A549 (cell line): Measurements from ENCODE around the gene ARMC10. TPM values are rescaled to one million over a fixed set of nuclear protein-coding genes. Genes with fewer than 3 reads are reported as not detected.

Source experiments
- ATAC-seq, 2 experiments: fragments of 200-7000 bp in 1 of 2; fragments of >200 bp in 1 of 2; cut with Nextera tagmentation in 1 of 2; cut with Tn5 transposase in 1 of 2; 3 replicates each; pipeline versions ENCODE4 v1.8.0 to v1.9.1; 2018 to 2020; ENCODE audit warnings: mild to moderate bottlenecking in 1 of 2, moderate library complexity in 1 of 2
- CTCF ChIA-PET: fragments of 300-600 bp; sonication (Branson Sonifier 250); formaldehyde crosslinking; extraction: SDS; loops from one replicate; lab custom pipeline; 2021; ENCODE audit warnings: antibody characterized with exemption, inconsistent platforms; lab: Yijun Ruan, JAX
- POLR2A ChIA-PET: fragments of 350-600 bp; formaldehyde crosslinking; extraction: SDS; loops from one replicate; lab custom pipeline; 2021; ENCODE audit warnings: antibody characterized with exemption, inconsistent platforms; lab: Yijun Ruan, JAX
- DNase-seq, 2 experiments: peaks; one replicate each; pipeline versions ENCODE4 v3.0.0 to v3.0.0-alpha.2; 2011 to 2016; ENCODE audit warnings: low read depth in 1 of 2, low spot score in 1 of 2
- FAIRE-seq: peaks from 2 replicates; lab custom pipeline; 2011; peaks lifted over from hg19 to GRCh38; lab: Jason Lieb, UNC
- H3K27ac ChIP-seq, 2 experiments: fragments of >200 bp; sonication (Bioruptor Twin); formaldehyde crosslinking; 3 replicates each; pipeline ENCODE4 v1.5.1; 2016 to 2017
- H3K4me1 ChIP-seq: fragments of >200 bp; sonication (Bioruptor Twin); formaldehyde crosslinking; 3 replicates; pipeline ENCODE4 v1.6.1; 2016
- H3K4me2 ChIP-seq: fragments of >200 bp; sonication (Bioruptor Twin); formaldehyde crosslinking; 3 replicates; pipeline ENCODE4 v1.6.1; 2016
- H3K4me3 ChIP-seq: fragments of >200 bp; sonication (Bioruptor Twin); formaldehyde crosslinking; 3 replicates; pipeline ENCODE4 v1.5.1; 2016
- H3K9me3 ChIP-seq: fragments of >200 bp; sonication (Bioruptor Twin); formaldehyde crosslinking; 3 replicates; pipeline ENCODE4 v1.6.1; 2016
- BCL3 ChIP-seq: fragments of >200 bp; sonication (Bioruptor Twin); formaldehyde crosslinking; IDR thresholded peaks from 3 replicates; pipeline ENCODE4 v1.6.1; 2016
- CBX2 ChIP-seq: fragments of 200-600 bp; sonication (generic); IDR thresholded peaks from 2 replicates; pipeline ENCODE4 v1.6.1; 2016; ENCODE audit warnings: low read depth, mild to moderate bottlenecking, borderline replicate concordance
- E2F6 ChIP-seq: IDR thresholded peaks from 2 replicates; pipeline ENCODE4 v1.6.1; 2012; ENCODE audit warnings: low read depth, borderline replicate concordance
- EHF ChIP-seq: fragments of 250-450 bp; sonication (Bioruptor Pico); IDR thresholded peaks from 2 replicates; pipeline ENCODE4 v1.5.0; 2020; ENCODE audit warnings: mild to moderate bottlenecking
- EHMT2 ChIP-seq: fragments of 200-600 bp; sonication (generic); IDR thresholded peaks from 2 replicates; pipeline ENCODE4 v1.6.1; 2016; ENCODE audit warnings: antibody characterized with exemption, low read depth, mild to moderate bottlenecking, moderate library complexity
- HOXB13 ChIP-seq: fragments of 250-450 bp; sonication (Bioruptor Pico); IDR thresholded peaks from 2 replicates; pipeline ENCODE4 v1.5.0; 2020; ENCODE audit warnings: low read depth, mild to moderate bottlenecking, moderate library complexity
- KDM5A ChIP-seq: fragments of 200-600 bp; sonication (generic); IDR thresholded peaks from 2 replicates; pipeline ENCODE4 v1.6.1; 2016; ENCODE audit warnings: antibody characterized with exemption, mild to moderate bottlenecking
- MAFK ChIP-seq: fragments of 450-650 bp; IDR thresholded peaks from 2 replicates; pipeline ENCODE4 v1.6.1; 2014; ENCODE audit not compliant: partially characterized antibody
- MAZ ChIP-seq: fragments of 150-350 bp; IDR thresholded peaks from 2 replicates; pipeline ENCODE4 v1.6.1; 2014; ENCODE audit warnings: antibody characterized with exemption, low read depth, low read length, borderline replicate concordance
- NFE2L2 ChIP-seq: fragments of 150-350 bp; conservative IDR thresholded peaks from 2 replicates; pipeline ENCODE4 v1.6.1; 2014; ENCODE audit warnings: low read length
- NR3C1 ChIP-seq: fragments of >200 bp; sonication (Bioruptor Twin); formaldehyde crosslinking; IDR thresholded peaks from 3 replicates; pipeline ENCODE4 v1.6.1; 2017
- PHF8 ChIP-seq: fragments of 200-600 bp; sonication (generic); IDR thresholded peaks from 2 replicates; pipeline ENCODE4 v1.6.1; 2016; ENCODE audit warnings: low read depth, mild to moderate bottlenecking, antibody characterized with exemption, moderate library complexity, borderline replicate concordance
- POLR2A ChIP-seq: IDR thresholded peaks from 2 replicates; pipeline ENCODE4 v1.6.1; 2012; ENCODE audit warnings: mild to moderate bottlenecking, low read length
- RAD21 ChIP-seq, 2 experiments: fragments of >200 bp in 1 of 2; sonication (Bioruptor Twin) in 1 of 2; formaldehyde crosslinking in 1 of 2; IDR thresholded peaks in 1 of 2; conservative IDR thresholded peaks in 1 of 2; 2 replicates in 1 of 2; 3 replicates in 1 of 2; pipeline ENCODE4 v1.6.1; 2012 to 2018; ENCODE audit warnings: inconsistent platforms in 1 of 2
- RCOR1 ChIP-seq: fragments of 150-350 bp; IDR thresholded peaks from 2 replicates; pipeline ENCODE4 v1.6.1; 2014; ENCODE audit warnings: antibody characterized with exemption, low read length, low read depth
- RFX5 ChIP-seq: fragments of 450-650 bp; IDR thresholded peaks from 2 replicates; pipeline ENCODE4 v1.7.1; 2014; ENCODE audit warnings: antibody characterized with exemption, mild to moderate bottlenecking, moderate library complexity
- SREBF2 ChIP-seq: fragments of 450-650 bp; IDR thresholded peaks from 2 replicates; pipeline ENCODE4 v1.6.1; 2014; ENCODE audit warnings: mild to moderate bottlenecking, moderate library complexity
- ZNF302 ChIP-seq: fragments of 250-450 bp; sonication (Bioruptor Pico); IDR thresholded peaks from 2 replicates; pipeline ENCODE4 v1.9.0; 2021; ENCODE audit warnings: inconsistent platforms, mild to moderate bottlenecking, moderate library complexity
- WGBS: methylation state at CpG from one replicate; pipeline ENCODE4 v1.1.6; 2017; ENCODE audit errors: missing lambda C conversion rate; 5-methylcytosine and 5-hydroxymethylcytosine counted together
- polyA plus RNA-seq, 4 experiments: library from polyadenylated mRNA; depleted of rRNA in 3 of 4; stranded (reverse); fragments of >200 nt; fragmentation: RNase III in 1 of 4; extraction: RNeasy Plus Mini Kit Qiagen cat#74134 plus additional on column Dnase treatment in 1 of 4; gene quantifications; 2 replicates in 3 of 4; 3 replicates in 1 of 4; pipeline ENCODE4 v1.2.3, GENCODE V29; 2011 to 2017
- TF ChIP-seq, protein P1 (sequence below): fragments of 250-450 bp; sonication (Bioruptor Pico); IDR thresholded peaks from 2 replicates; pipeline ENCODE4 v1.5.0; 2020; ENCODE audit warnings: low read depth, mild to moderate bottlenecking, moderate library complexity
- TF ChIP-seq, protein P2 (sequence below): fragments of 250-450 bp; sonication (Bioruptor Pico); IDR thresholded peaks from 2 replicates; pipeline ENCODE4 v1.5.0; 2021; ENCODE audit warnings: mild to moderate bottlenecking, moderate library complexity, borderline replicate concordance
- TF ChIP-seq, protein P3 (sequence below): fragments of >200 bp; sonication (Bioruptor Twin); formaldehyde crosslinking; IDR thresholded peaks from 2 replicates; pipeline ENCODE4 v1.6.1; 2016
- TF ChIP-seq, protein P4 (sequence below): IDR thresholded peaks from 2 replicates; pipeline ENCODE4 v1.6.1; 2012

Gene ARMC10
- polyA plus RNA-seq, 2 of the 4 experiments (the other 2 are of a cell fraction) = 36.6 to 63.2 TPM

DNA sequence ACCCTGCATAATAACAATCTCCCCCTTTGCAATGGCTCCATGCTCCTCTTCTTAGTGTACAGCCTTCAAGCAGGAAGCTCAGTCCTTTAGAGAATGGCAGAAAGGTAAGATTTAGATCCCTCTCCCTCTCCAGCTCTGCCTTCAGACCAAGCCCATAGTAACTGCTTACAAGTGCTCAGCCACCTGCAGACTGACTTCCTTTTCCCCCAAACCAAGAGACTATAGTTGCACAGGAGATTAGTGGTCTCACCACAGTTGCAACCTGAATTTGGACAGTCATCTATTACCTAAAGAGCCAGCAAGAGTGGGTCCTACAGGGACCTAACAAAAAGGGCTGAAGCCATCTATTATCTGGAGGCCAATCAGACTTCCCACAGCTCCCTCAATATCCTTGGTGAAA lies 16.8 kb upstream of the ARMC10 start:
- TF ChIP-seq, protein P1, sequence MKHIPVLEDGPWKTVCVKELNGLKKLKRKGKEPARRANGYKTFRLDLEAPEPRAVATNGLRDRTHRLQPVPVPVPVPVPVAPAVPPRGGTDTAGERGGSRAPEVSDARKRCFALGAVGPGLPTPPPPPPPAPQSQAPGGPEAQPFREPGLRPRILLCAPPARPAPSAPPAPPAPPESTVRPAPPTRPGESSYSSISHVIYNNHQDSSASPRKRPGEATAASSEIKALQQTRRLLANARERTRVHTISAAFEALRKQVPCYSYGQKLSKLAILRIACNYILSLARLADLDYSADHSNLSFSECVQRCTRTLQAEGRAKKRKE (CRISPR knock-in tag) = no peak
- TF ChIP-seq NFE2L2 = no peak
- no peak for TF ChIP-seq CBX2
- no peak for TF ChIP-seq RCOR1
- TF ChIP-seq POLR2A = no peak
- no peak for TF ChIP-seq KDM5A
- no peak for TF ChIP-seq PHF8
- TF ChIP-seq ZNF302 (CRISPR knock-in tag) = no peak
- TF ChIP-seq SREBF2 = no peak
- TF ChIP-seq E2F6 = no peak
- no peak for ATAC-seq
- no peak for DNase-seq
- POLR2A ChIA-PET = no interaction called here
- Histone ChIP-seq H3K4me3 (no peak overlapping the region), H3K9me3 (no peaks in the 10 kb centered on the region), H3K27ac (no peak overlapping the region), H3K4me1 (no peaks in the 10 kb centered on the region), H3K4me2 (no peak overlapping the region)
- FAIRE-seq = no peak
- CTCF ChIA-PET = interaction anchor here (0.6 kb wide), 1 partner anchor 8 kb away, joined by 3 read pairs; no protein-coding TSS in a partner anchor

GRCh38 chr7:103059471-103059870 lies 15.5 kb upstream of the ARMC10 start:
- ATAC-seq (no peak), DNase-seq (no peak), FAIRE-seq (no peak)
- 67% methylated on average over 2 of the region's 2 CpGs for WGBS
- no peak for TF ChIP-seq EHMT2
- TF ChIP-seq, protein P2, sequence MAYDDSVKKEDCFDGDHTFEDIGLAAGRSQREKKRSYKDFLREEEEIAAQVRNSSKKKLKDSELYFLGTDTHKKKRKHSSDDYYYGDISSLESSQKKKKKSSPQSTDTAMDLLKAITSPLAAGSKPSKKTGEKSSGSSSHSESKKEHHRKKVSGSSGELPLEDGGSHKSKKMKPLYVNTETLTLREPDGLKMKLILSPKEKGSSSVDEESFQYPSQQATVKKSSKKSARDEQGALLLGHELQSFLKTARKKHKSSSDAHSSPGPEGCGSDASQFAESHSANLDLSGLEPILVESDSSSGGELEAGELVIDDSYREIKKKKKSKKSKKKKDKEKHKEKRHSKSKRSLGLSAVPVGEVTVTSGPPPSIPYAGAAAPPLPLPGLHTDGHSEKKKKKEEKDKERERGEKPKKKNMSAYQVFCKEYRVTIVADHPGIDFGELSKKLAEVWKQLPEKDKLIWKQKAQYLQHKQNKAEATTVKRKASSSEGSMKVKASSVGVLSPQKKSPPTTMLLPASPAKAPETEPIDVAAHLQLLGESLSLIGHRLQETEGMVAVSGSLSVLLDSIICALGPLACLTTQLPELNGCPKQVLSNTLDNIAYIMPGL (CRISPR knock-in tag) = no peak
- TF ChIP-seq BCL3 = no peak
- TF ChIP-seq RAD21 (conservative IDR thresholded peaks at IDR 0.05 in 1 of 2, IDR thresholded peaks at IDR 0.05 in 1 of 2) = no peak
- no peak for TF ChIP-seq EHF (CRISPR knock-in tag)
- TF ChIP-seq HOXB13 (CRISPR knock-in tag) = no peak
- TF ChIP-seq MAZ = no peak
- TF ChIP-seq, protein P3, sequence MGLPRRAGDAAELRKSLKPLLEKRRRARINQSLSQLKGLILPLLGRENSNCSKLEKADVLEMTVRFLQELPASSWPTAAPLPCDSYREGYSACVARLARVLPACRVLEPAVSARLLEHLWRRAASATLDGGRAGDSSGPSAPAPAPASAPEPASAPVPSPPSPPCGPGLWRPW = no peak
- TF ChIP-seq RFX5 = no peak
- TF ChIP-seq MAFK = no peak
- TF ChIP-seq NR3C1 = no peak
- TF ChIP-seq, protein P4, sequence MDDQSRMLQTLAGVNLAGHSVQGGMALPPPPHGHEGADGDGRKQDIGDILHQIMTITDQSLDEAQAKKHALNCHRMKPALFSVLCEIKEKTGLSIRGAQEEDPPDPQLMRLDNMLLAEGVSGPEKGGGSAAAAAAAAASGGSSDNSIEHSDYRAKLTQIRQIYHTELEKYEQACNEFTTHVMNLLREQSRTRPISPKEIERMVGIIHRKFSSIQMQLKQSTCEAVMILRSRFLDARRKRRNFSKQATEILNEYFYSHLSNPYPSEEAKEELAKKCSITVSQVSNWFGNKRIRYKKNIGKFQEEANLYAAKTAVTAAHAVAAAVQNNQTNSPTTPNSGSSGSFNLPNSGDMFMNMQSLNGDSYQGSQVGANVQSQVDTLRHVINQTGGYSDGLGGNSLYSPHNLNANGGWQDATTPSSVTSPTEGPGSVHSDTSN = no peak
- Histone ChIP-seq H3K4me3 (no peak overlapping the region), H3K9me3 (no peaks in the 10 kb centered on the region), H3K4me2 (no peak overlapping the region), H3K4me1 (no peaks in the 10 kb centered on the region), H3K27ac (no peak overlapping the region)
- ChIA-PET POLR2A (no interaction called here), CTCF (interaction anchor here (4.8 kb wide), 1 partner anchor 15 kb away, joined by 61 read pairs; the partner anchor contains the start of genes ARMC10 and FBXL13)
